AG04450 (cell line): ENCODE measurements around the gene DIP2C. TPM values are rescaled to one million over a fixed set of nuclear protein-coding genes. Genes with fewer than 3 reads are reported as not detected.
"Not testable (repeated sequence)": the region's sequence is repeated elsewhere in the genome, so short reads cannot be mapped to it uniquely, and the experiment has no call there.

Experiments
- CTCF ChIA-PET: fragments of 300-600, 350-600 bp; formaldehyde crosslinking; extraction: SDS; loops from one replicate; lab custom pipeline; 2022; ENCODE audit warnings: antibody characterized with exemption, inconsistent platforms; lab: Charles Lee
- POLR2A ChIA-PET: fragments of 350-600 bp; formaldehyde crosslinking; extraction: SDS; loops from one replicate; lab custom pipeline; 2021; ENCODE audit warnings: antibody characterized with exemption, inconsistent platforms; lab: Yijun Ruan, JAX
- DNase-seq: peaks from one replicate; pipeline ENCODE4 v3.0.0-alpha.2; 2011; ENCODE audit warnings: low read depth, low spot score
- H3K27ac ChIP-seq: one replicate; pipeline ENCODE4 v1.5.1; 2012; ENCODE audit warnings: low read depth, low read length, control low read depth
- H3K27me3 ChIP-seq: one replicate; pipeline ENCODE4 v1.6.0; 2012; ENCODE audit warnings: low read length; ENCODE audit not compliant: control insufficient read depth, insufficient read depth
- H3K4me3 ChIP-seq: 2 replicates; pipeline ENCODE4 v1.5.1; 2011; ENCODE audit warnings: mild to moderate bottlenecking, low read depth, low read length, control low read depth
- H3K9me3 ChIP-seq: 2 replicates; pipeline ENCODE4 v1.5.1; 2012; ENCODE audit warnings: low read length; ENCODE audit not compliant: control insufficient read depth, insufficient read depth
- polyA plus RNA-seq: library from polyadenylated mRNA; depleted of rRNA; stranded (reverse); fragments of >200 nt; gene quantifications from 2 replicates; pipeline ENCODE4 v1.2.3, GENCODE V29; 2011
- TF ChIP-seq, protein P1 (sequence below): IDR thresholded peaks from 2 replicates; pipeline ENCODE4 v1.5.1; 2011; ENCODE audit warnings: low read depth, low read length, control low read depth, inconsistent platforms

Gene DIP2C
- polyA plus RNA-seq, 1 experiment: 9.6 TPM

DNA sequence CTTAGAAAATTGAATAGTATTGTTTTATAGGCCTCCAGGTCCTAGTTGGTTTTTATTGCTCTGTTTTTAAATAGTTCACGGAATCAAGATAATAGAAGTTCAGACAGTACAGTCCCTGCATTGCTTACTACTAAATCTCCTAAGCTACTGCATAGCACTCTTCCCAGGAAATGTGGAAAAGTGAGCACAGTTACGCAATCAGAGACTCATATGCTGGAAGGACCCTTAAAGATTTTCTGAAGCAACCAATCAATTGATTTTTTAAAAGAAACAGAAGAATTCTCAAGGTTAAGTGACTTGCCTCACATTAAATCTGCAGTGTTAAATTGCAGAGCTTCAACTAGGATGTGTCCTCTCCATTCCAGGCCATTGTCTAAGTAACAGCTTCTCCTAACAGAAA lies 23.1 kb upstream of the DIP2C start:
- no peak overlapping the region for H3K4me3 ChIP-seq
- POLR2A ChIA-PET: no interaction called here
- no peak overlapping the region for H3K27ac ChIP-seq
- TF ChIP-seq, protein P1, sequence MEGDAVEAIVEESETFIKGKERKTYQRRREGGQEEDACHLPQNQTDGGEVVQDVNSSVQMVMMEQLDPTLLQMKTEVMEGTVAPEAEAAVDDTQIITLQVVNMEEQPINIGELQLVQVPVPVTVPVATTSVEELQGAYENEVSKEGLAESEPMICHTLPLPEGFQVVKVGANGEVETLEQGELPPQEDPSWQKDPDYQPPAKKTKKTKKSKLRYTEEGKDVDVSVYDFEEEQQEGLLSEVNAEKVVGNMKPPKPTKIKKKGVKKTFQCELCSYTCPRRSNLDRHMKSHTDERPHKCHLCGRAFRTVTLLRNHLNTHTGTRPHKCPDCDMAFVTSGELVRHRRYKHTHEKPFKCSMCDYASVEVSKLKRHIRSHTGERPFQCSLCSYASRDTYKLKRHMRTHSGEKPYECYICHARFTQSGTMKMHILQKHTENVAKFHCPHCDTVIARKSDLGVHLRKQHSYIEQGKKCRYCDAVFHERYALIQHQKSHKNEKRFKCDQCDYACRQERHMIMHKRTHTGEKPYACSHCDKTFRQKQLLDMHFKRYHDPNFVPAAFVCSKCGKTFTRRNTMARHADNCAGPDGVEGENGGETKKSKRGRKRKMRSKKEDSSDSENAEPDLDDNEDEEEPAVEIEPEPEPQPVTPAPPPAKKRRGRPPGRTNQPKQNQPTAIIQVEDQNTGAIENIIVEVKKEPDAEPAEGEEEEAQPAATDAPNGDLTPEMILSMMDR: no peak
- H3K9me3 ChIP-seq: peaks cover 16% of the 10 kb centered on the region
- no peak for DNase-seq
- CTCF ChIA-PET: interaction anchor here (0.8 kb wide), 1 partner anchor 201 kb away, joined by 3 read pairs; no protein-coding TSS in a partner anchor
- peaks cover 9% of the 10 kb centered on the region for H3K27me3 ChIP-seq

DNA sequence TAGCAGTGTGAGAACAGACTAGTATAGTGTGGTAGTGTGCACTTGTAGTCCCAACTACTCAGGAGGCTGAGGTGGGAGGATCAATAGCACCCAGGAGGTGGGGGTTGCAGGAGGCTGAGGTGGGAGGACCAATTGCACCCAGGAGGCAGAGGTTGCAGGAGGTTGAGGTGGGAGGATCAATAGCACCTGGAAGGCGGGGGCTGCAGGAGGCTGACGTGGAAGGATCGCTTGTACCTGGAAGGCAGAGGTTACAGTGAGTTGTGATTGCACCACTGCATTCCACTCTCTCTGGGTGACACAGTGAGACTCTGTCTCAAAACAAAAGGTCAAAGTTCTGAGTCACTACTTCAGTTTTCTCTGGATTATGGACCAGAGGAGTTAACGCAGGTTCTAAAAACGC lies 22.6 kb upstream of the DIP2C start:
- POLR2A ChIA-PET: no interaction called here
- no peak overlapping the region for H3K4me3 ChIP-seq
- H3K9me3 ChIP-seq: peaks cover 16% of the 10 kb centered on the region
- TF ChIP-seq, protein P1: no peak
- no peak for DNase-seq
- no peak overlapping the region for H3K27ac ChIP-seq
- CTCF ChIA-PET: interaction anchor here (0.8 kb wide), 1 partner anchor 201 kb away, joined by 3 read pairs; no protein-coding TSS in a partner anchor
- H3K27me3 ChIP-seq: peaks cover 12% of the 10 kb centered on the region

DNA sequence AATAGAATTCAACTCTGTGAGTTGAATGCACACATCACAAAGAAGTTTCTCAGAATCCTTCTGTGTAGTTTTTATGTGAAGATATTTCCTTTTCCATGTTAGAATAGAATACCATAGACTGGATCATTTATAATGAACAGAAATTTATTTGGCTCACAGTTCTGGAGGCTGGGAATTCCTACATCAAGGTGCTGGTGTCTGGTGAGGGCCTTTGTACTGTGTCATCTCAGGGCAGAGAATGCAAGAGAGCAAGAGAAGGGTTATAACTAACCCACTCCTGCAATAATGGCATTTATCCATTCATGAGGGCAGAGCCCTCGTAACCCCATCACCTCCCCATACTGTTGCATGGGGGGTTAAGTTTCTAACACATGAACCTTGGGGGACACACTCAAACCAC lies 18.4 kb upstream of the DIP2C start:
- Histone ChIP-seq H3K9me3 (peaks cover 6% of the 10 kb centered on the region), H3K27ac (no peak overlapping the region), H3K4me3 (no peak overlapping the region), H3K27me3 (peaks cover 14% of the 10 kb centered on the region)
- TF ChIP-seq, protein P1: no peak
- ChIA-PET POLR2A (no interaction called here), CTCF (no interaction called here)
- no peak for DNase-seq

DNA sequence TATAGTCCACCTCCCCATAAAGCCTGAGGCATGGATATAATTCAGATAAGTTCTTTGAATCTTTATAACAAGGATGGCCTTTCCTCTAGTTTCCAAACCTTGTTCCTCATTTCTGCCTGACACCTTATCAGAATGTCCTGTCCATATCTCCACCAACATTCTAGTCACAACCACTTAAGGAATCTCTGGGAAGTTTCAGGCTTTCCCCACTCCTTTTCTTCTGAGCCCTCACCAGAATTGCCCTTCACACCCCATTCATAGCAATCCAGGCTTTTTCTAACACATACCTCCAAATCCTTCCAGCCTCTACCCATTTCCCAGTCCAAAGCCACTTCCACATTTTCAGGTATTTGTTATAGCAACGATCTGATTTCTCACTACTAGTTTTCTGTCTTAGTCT lies 18.0 kb upstream of the DIP2C start:
- CTCF ChIA-PET: no interaction called here
- peaks cover 18% of the 10 kb centered on the region for H3K27me3 ChIP-seq
- no peak overlapping the region for H3K27ac ChIP-seq
- POLR2A ChIA-PET: no interaction called here
- TF ChIP-seq, protein P1: no peak
- H3K4me3 ChIP-seq: no peak overlapping the region
- DNase-seq: no peak
- peaks cover 6% of the 10 kb centered on the region for H3K9me3 ChIP-seq

DNA sequence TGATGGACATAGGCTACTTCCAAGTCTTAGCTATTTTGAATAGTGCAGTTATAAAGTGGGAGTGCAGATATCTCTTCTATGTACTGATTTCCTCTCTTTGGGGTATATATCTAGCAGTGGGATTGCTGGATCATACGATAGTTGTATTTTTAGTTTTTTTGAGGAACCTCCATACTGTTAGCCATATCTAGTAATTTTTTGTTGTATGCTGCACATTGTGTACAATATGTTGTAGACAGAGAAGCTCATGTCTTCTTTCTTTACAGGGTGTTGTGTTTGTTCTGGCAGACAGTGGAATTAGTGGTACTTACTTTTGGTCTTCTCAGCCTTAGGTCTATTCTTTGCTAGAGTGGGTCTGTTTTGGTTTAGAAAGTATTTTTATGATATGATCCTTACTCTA lies 13.7 kb upstream of the DIP2C start:
- H3K9me3 ChIP-seq: peaks cover 6% of the 10 kb centered on the region
- no peak overlapping the region for H3K27ac ChIP-seq
- POLR2A ChIA-PET: no interaction called here
- no peak overlapping the region for H3K4me3 ChIP-seq
- TF ChIP-seq, protein P1: no peak
- CTCF ChIA-PET: no interaction called here
- DNase-seq: no peak
- peaks cover 32% of the 10 kb centered on the region for H3K27me3 ChIP-seq

DNA sequence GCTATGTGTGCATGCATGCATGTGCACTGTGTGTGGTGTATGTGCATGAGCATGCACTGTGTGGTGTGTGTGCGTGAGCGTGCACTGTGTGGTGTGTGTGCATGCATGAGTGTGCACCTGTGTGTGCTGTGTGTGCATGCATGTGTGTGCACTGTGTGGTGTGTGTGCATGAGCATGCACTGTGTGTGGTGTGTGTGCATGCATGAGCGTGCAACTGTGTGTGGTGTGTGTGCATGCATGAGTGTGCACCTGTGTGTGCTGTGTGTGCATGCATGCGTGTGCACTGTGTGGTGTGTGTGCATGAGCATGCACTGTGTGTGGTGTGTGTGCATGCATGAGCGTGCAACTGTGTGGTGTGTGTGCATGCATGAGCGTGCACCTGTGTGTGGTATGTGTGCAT lies 10.7 kb upstream of the DIP2C start:
- H3K4me3 ChIP-seq, DNase-seq, CTCF ChIA-PET, H3K27ac ChIP-seq: not testable (repeated sequence)
- H3K27me3 ChIP-seq: peaks cover 25% of the 10 kb centered on the region
- peaks cover 15% of the 10 kb centered on the region for H3K9me3 ChIP-seq
- POLR2A ChIA-PET: interaction anchor here (0.5 kb wide), 1 partner anchor 93 kb away, joined by 3 read pairs; no protein-coding TSS in a partner anchor
